Measurements from ENCODE around the gene NTM. TPM values are rescaled to one million over a fixed set of nuclear protein-coding genes. Genes with fewer than 3 reads are reported as not detected.

The NTM gene
- total and polyA plus RNA-seq, 10 donors: 0.13 to 1.6 (median 0.67) TPM

DNA sequence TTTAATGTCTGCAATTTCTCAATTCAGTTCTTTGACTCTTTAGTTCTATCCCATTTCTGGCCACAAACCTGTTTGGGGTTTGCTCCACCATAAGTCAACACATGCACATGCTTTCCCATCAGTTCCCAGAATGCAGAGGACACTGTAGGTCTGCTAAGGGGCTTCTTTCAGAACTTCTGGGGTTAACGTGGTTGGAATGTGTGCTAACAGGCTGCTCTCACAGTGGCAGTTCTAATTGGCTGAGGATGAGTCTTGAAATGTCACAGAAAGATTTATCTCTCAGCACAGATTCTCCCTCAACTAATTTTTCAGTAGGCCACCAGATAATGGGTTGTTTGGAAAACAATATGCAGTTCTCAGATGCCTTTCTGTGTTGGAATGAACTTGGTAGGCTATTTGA is 703.4 kb downstream of the NTM start:
- H3K4me1 ChIP-seq: no peaks in the 10 kb centered on the region
- H3K27ac ChIP-seq: no peak overlapping the region
- no peaks in the 10 kb centered on the region for H3K27me3 ChIP-seq (replicated peaks in 1 of 7)
- intact Hi-C loops (cut with DNase I; ENCODE audit: low total_unique reads): no loop called here
- TF ChIP-seq, protein P1, sequence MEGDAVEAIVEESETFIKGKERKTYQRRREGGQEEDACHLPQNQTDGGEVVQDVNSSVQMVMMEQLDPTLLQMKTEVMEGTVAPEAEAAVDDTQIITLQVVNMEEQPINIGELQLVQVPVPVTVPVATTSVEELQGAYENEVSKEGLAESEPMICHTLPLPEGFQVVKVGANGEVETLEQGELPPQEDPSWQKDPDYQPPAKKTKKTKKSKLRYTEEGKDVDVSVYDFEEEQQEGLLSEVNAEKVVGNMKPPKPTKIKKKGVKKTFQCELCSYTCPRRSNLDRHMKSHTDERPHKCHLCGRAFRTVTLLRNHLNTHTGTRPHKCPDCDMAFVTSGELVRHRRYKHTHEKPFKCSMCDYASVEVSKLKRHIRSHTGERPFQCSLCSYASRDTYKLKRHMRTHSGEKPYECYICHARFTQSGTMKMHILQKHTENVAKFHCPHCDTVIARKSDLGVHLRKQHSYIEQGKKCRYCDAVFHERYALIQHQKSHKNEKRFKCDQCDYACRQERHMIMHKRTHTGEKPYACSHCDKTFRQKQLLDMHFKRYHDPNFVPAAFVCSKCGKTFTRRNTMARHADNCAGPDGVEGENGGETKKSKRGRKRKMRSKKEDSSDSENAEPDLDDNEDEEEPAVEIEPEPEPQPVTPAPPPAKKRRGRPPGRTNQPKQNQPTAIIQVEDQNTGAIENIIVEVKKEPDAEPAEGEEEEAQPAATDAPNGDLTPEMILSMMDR (IDR thresholded peaks at IDR 0.05 in 8 of 11, conservative IDR thresholded peaks at IDR 0.05 in 3 of 11): no peak
- TF ChIP-seq POLR2A (IDR thresholded peaks at IDR 0.05): no peak
- WGBS, 5 donors: 53 to 80% (median 62%) methylated on average over 1 of the region's 1 CpG
- H3K4me3 ChIP-seq: no peak overlapping the region
- H3K36me3 ChIP-seq: no peaks in the 10 kb centered on the region
- H3K9me3 ChIP-seq: peaks cover 0 to 4% (median 0%) of the 10 kb centered on the region in 8 donors
- DNase-seq: no peak

DNA sequence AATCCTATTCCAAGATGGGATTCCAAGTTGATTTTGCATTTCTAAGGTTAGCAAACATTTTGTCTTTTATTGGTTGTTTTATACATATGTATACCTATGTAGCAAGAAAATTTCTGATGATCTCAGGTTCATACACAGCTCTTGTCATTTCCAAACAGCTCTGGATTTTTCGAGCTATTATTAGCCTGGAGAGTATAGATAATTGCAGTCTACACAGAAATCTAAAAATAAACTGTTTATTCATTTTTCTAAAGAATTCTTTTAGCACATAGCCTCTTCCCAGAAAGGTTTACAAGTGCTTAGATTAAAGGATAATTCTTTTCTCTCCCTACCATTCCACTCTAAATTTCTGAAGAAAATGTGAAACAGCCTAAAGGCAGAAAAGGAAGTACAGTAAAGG is 705.0 kb downstream of the NTM start:
- 34 to 63% (median 59%) methylated on average over 1 of the region's 1 CpG for whole genome bisulfite sequencing, 5 donors

DNA sequence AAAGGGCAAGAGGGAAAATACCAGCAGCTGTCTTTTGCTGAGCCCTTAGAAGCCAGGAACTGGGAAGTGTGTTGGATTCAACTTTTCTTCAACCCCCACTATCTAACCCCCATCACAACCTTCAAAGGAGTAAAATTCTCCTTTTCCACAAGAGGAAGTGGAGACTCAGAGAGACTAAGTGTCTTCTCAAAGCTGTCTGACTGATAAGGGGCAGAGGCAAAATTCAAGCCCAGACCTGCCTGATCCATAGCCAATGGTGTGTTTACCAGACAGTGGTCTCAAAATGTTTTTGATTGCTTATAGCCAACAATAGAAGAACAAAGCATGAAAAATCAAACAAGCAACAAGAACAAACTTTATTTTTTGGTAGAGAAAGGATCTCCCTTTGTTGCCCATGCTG is 707.0 kb downstream of the NTM start:
- H3K4me3 ChIP-seq: no peak overlapping the region
- peaks cover 0 to 8% (median 3%) of the 10 kb centered on the region in 8 donors for H3K9me3 ChIP-seq
- H3K4me1 ChIP-seq: no peaks in the 10 kb centered on the region
- no peaks in the 10 kb centered on the region for H3K27me3 ChIP-seq (replicated peaks in 1 of 7)
- intact Hi-C loops (cut with DNase I; ENCODE audit: low total_unique reads): no loop called here
- no peaks in the 10 kb centered on the region for H3K36me3 ChIP-seq
- no peak for DNase-seq
- TF ChIP-seq POLR2A (IDR thresholded peaks at IDR 0.05) (no peak), POLR2AphosphoS5 (IDR thresholded peaks at IDR 0.05) (no peak)
- TF ChIP-seq, protein P1 (IDR thresholded peaks at IDR 0.05 in 8 of 11, conservative IDR thresholded peaks at IDR 0.05 in 3 of 11): no peak
- H3K27ac ChIP-seq: no peak overlapping the region

More for the DNA sequence above, 705.0 kb downstream of the NTM start:
- intact Hi-C loops (cut with DNase I; ENCODE audit: low total_unique reads): no loop called here
- Histone ChIP-seq H3K36me3 (no peaks in the 10 kb centered on the region), H3K4me1 (no peaks in the 10 kb centered on the region), H3K4me3 (no peak overlapping the region), H3K27ac (no peak overlapping the region), H3K27me3 (replicated peaks in 1 of 7) (no peaks in the 10 kb centered on the region), H3K9me3 (no peaks in the 10 kb centered on the region)
- TF ChIP-seq, protein P1 (IDR thresholded peaks at IDR 0.05 in 8 of 11, conservative IDR thresholded peaks at IDR 0.05 in 3 of 11): no peak
- TF ChIP-seq POLR2AphosphoS5 (IDR thresholded peaks at IDR 0.05) (no peak), POLR2A (IDR thresholded peaks at IDR 0.05) (no peak)
- DNase-seq: no peak

DNA sequence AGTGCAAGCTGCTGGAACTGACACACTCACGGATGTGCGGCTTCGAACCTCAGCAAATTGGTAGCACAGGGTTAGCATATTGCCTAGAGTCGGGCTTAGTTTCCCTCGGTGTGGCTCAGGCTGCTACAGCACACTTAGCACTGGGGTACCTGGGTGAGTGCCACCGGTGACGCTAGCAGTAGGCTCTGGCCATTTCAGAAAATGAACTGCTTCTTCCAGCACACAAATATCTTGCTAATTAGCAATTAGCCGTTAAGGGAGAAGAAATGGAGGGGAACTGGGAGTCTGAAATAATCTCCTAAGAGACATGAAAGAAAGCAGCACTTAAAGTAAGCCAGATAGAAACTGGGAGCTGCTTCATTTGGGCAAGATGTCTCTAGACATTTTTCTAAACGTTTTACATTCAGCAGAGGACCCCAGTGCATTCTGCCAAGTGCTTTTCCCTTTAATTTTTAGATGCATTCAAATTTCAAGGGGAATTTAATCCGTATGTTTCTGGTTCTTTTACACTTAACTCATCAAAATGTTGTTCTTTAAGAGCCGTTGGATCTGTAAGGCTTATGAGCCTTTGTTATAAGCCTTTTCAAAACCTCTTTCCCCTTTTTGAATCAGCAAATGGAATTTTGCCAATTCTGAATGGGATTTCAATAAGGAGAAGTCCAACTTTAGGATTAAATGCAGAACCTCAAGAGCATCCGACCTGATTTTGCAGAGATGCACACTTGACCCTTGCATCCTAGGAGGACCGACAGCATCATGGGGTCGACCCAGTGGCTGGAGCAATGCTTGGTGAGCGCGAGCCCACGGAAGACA is 708.1 kb downstream of the NTM start:
- Histone ChIP-seq H3K4me3 (no peak overlapping the region), H3K36me3 (no peaks in the 10 kb centered on the region), H3K9me3 (peaks cover 2 to 18% (median 13%) of the 10 kb centered on the region in 8 donors), H3K27me3 (replicated peaks in 1 of 7) (no peaks in the 10 kb centered on the region), H3K4me1 (no peaks in the 10 kb centered on the region), H3K27ac (no peak overlapping the region)
- no peak for TF ChIP-seq POLR2AphosphoS5 (IDR thresholded peaks at IDR 0.05)
- TF ChIP-seq, protein P1 (IDR thresholded peaks at IDR 0.05 in 8 of 11, conservative IDR thresholded peaks at IDR 0.05 in 3 of 11): no peak
- TF ChIP-seq POLR2A (IDR thresholded peaks at IDR 0.05): no peak
- no peak for DNase-seq
- WGBS, 5 donors: 77 to 85% (median 82%) methylated on average over 17 of the region's 17 CpGs
- intact Hi-C loops (cut with DNase I; ENCODE audit: low total_unique reads): no loop called here

Measured in spleen (tissue), 11 donors.